ENCODE results near the gene ADRA2C. TPM values are rescaled to one million over a fixed set of nuclear protein-coding genes. Genes with fewer than 3 reads are reported as not detected.

ADRA2C gene
- total RNA-seq, 1 donor from 2014 or later, result 7.9 TPM

DNA sequence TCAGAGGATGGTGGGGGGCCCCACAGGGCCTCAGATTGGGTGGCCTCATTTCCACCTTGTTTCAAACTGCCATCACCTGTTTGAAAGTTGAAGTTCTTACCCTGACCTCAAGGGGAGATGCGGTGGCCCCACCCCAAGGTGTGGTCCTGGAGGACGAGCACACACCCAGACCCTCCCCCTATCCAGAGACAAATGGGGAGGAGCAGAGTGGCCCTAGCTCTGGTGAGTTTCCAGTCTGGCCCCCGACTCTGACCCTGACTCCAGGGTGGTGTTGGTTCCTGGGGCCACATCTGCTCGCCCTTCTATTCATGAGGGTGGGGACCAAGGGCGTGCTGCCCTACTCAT, 36.3 kb upstream of the ADRA2C start:
- no peaks in the 10 kb centered on the region for H3K9me3 Mint-ChIP-seq
- H3K4me1 Mint-ChIP-seq (ENCODE audit: unreplicated experiment), result peaks cover under 1% of the 10 kb centered on the region
- no peak overlapping the region for H3K27ac Mint-ChIP-seq
- H3K27me3 Mint-ChIP-seq, result peaks cover 15% of the 10 kb centered on the region
- TF ChIP-seq, protein P1, sequence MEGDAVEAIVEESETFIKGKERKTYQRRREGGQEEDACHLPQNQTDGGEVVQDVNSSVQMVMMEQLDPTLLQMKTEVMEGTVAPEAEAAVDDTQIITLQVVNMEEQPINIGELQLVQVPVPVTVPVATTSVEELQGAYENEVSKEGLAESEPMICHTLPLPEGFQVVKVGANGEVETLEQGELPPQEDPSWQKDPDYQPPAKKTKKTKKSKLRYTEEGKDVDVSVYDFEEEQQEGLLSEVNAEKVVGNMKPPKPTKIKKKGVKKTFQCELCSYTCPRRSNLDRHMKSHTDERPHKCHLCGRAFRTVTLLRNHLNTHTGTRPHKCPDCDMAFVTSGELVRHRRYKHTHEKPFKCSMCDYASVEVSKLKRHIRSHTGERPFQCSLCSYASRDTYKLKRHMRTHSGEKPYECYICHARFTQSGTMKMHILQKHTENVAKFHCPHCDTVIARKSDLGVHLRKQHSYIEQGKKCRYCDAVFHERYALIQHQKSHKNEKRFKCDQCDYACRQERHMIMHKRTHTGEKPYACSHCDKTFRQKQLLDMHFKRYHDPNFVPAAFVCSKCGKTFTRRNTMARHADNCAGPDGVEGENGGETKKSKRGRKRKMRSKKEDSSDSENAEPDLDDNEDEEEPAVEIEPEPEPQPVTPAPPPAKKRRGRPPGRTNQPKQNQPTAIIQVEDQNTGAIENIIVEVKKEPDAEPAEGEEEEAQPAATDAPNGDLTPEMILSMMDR (conservative IDR thresholded peaks at IDR 0.05), result no peak
- H3K4me3 Mint-ChIP-seq, result no peak overlapping the region
- H3K36me3 Mint-ChIP-seq, result no peaks in the 10 kb centered on the region
- DNase-seq (ENCODE audit: extremely low spot score, unreplicated experiment), result no peak

DNA sequence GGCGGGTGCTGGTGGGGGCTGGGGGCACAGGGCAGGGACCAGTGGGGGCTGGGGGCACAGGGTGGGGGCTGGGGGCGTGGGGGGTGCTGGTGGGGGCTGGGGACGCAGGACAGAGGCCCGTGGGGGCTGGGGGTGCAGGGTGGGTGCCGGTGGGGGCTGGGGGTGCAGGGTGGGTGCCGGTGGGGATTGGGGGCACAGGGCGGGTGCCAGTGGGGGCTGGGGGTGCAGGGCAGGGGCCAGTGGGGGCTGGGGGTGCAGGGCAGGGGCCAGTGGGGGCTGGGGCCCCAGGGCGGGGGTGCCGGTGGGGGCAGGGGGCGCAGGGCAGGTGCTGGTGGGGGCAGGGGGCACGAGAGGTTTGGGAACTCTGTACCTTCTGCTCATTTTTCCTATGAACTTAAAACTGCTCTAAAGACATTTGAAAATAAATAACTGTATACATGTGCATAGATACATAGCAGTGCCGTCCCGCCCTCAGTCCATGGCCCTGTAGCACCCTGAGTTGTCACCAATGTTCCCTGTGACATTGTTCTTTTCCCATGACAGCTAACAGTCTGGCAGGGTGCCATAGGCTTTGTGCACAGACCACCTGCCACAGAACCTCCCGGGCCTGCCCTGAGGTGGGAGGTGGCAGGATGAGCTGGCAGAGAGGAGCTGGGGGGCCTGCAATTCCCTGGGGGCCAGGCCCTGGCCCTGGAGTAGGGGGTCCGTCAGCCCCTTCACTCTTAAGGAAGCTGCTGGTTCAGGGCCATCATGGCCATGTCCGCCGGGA, 35.6 kb upstream of the ADRA2C start:
- H3K4me3 Mint-ChIP-seq, result no peak overlapping the region

DNA sequence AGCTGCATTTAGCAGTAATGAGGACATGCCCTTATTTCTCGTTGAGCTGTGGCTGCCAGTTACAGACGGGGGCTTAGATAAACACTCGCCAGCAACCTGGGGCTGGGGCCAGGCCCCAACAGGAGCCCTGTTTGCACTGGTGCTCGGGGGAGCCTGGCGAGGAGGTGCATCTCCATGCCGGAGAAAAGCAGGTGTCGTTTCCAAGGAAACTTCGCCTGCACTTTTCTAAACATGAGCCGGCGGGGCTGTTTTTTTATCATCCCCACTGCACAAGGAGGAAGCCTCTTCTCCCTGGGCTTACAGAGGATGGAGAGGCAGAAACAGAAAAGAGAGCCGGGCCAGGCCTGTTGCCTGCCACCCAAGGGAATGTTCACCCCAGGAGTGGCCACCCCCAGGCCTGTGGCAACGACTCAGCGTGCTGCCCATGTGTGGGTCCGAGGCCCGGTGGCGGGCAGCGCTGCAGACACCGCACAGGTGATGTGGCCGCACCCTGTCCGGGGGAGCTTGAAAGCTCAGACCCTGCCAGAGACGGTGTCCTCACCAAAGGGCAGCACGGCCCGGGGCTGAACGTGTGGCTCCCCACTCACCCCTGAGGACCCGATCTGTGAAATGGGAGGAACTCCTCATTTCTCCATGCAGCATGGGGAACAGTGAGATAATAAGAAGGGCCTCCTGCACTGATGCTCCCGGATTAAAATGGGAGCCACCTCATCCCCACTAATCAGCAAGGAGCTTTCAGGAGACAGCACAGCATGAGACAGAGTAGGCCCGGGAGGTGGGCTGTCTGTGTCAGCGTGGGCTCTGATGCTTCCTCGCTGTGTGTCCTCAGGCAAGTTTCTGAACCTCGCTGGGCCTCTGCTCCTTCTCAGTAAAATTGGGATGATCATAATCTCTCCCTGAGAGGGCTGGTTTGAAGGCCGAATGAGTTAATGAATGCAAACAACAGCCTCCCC, 33.8 kb upstream of the ADRA2C start:
- TF ChIP-seq, protein P1 (conservative IDR thresholded peaks at IDR 0.05), result no peak
- DNase-seq (ENCODE audit: extremely low spot score, unreplicated experiment), result no peak
- Mint-ChIP-seq H3K4me1 (ENCODE audit: unreplicated experiment) (no peaks in the 10 kb centered on the region), H3K27ac (no peak overlapping the region), H3K36me3 (no peaks in the 10 kb centered on the region), H3K4me3 (no peak overlapping the region), H3K9me3 (peaks cover 5% of the 10 kb centered on the region), H3K27me3 (peaks cover 15% of the 10 kb centered on the region)

More for the DNA sequence above, 35.6 kb upstream of the ADRA2C start:
- Mint-ChIP-seq H3K9me3 (no peaks in the 10 kb centered on the region), H3K27me3 (peaks cover 9% of the 10 kb centered on the region), H3K4me1 (ENCODE audit: unreplicated experiment) (no peaks in the 10 kb centered on the region), H3K36me3 (no peaks in the 10 kb centered on the region), H3K27ac (no peak overlapping the region)
- TF ChIP-seq, protein P1 (conservative IDR thresholded peaks at IDR 0.05), result no peak
- DNase-seq (ENCODE audit: extremely low spot score, unreplicated experiment), result no peak

DNA sequence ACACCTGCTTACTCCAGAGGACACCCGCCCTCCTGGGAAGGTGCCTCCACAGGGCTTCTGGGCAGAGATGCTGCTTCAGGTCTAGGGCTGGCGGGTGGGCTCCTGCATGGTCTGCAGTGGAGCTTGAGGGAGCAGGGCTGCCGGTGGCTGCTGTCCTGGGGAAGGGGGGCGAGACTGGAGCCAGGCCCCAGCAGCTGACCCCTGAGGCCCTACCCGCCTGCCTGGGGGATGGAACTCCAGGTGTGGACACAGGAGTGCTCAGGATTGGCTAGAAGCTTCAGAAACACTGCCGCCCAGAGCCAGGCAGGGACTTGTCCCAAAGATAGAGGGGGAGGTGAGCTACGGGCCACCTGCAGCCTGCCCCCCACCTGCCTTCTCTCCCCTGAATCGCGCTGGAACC, 33.0 kb upstream of the ADRA2C start:
- DNase-seq (ENCODE audit: extremely low spot score, unreplicated experiment), result no peak
- Mint-ChIP-seq H3K27me3 (peaks cover 15% of the 10 kb centered on the region), H3K9me3 (peaks cover 5% of the 10 kb centered on the region), H3K27ac (no peak overlapping the region), H3K36me3 (no peaks in the 10 kb centered on the region), H3K4me3 (no peak overlapping the region), H3K4me1 (ENCODE audit: unreplicated experiment) (no peaks in the 10 kb centered on the region)
- TF ChIP-seq, protein P1 (conservative IDR thresholded peaks at IDR 0.05), result no peak

DNA sequence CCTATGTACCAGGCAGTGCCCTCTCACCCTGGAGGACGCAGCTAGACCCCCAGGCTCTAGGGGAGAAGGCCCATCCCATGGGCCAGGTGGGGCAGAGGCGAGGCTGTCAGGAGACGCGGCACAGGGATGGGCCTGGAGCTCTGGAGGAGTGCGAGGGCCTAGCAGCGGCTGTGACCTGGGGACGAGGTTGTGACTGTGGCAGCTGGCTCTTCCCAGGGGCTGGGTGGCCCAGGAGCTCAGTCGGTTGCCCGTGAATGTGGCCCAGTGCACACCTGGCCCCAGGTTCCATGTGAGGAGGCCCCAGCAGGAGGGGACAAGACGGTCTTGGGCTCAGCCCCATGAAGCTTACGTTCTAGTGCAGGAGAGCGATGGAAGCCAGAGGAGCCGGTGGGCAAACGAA, 31.0 kb upstream of the ADRA2C start:
- Mint-ChIP-seq H3K27me3 (peaks cover 8% of the 10 kb centered on the region), H3K4me3 (no peak overlapping the region)
- no peak for DNase-seq (ENCODE audit: extremely low spot score, unreplicated experiment)

More for the DNA sequence above, 31.0 kb upstream of the ADRA2C start:
- Mint-ChIP-seq H3K36me3 (no peaks in the 10 kb centered on the region), H3K9me3 (peaks cover 5% of the 10 kb centered on the region), H3K4me1 (ENCODE audit: unreplicated experiment) (no peaks in the 10 kb centered on the region), H3K27ac (no peak overlapping the region)
- TF ChIP-seq, protein P1 (conservative IDR thresholded peaks at IDR 0.05), result no peak
